H9 (cell line): ENCODE data around the gene UPF3A. TPM values are rescaled to one million over a fixed set of nuclear protein-coding genes. Genes with fewer than 3 reads are reported as not detected.

Source experiments
- DNase-seq: peaks from one replicate; pipeline ENCODE4 v3.0.0-alpha.2; 2017
- H2AFZ ChIP-seq: one replicate; pipeline ENCODE4 v1.6.1; 2013; ENCODE audit warnings: mild to moderate bottlenecking, low read length, control low read depth, moderate library complexity
- H2AK5ac ChIP-seq: 2 replicates; pipeline ENCODE4 v1.6.1; 2013; ENCODE audit warnings: low read length, control low read depth, mixed read lengths; ENCODE audit not compliant: insufficient read length
- H2BK120ac ChIP-seq: one replicate; pipeline ENCODE4 v1.6.1; 2013; ENCODE audit warnings: low read depth, mild to moderate bottlenecking, low read length, control low read depth, inconsistent platforms; ENCODE audit not compliant: poor library complexity, severe bottlenecking
- H2BK12ac ChIP-seq: 2 replicates; pipeline ENCODE4 v1.6.1; 2013; ENCODE audit warnings: low read length, control low read depth, mixed read lengths, low read depth; ENCODE audit not compliant: insufficient read length
- H2BK15ac ChIP-seq: 2 replicates; pipeline ENCODE4 v1.6.1; 2013; ENCODE audit warnings: low read depth, low read length, control low read depth
- H2BK20ac ChIP-seq: one replicate; pipeline ENCODE4 v1.6.1; 2013; ENCODE audit warnings: low read depth, mild to moderate bottlenecking, low read length, control low read depth, inconsistent platforms; ENCODE audit not compliant: poor library complexity, severe bottlenecking
- H2BK5ac ChIP-seq: 2 replicates; pipeline ENCODE4 v1.6.1; 2013; ENCODE audit warnings: low read length, control low read depth, mixed read lengths; ENCODE audit not compliant: insufficient read length
- H3K14ac ChIP-seq: 2 replicates; pipeline ENCODE4 v1.6.1; 2013; ENCODE audit warnings: low read length, control low read depth; ENCODE audit not compliant: insufficient read depth
- H3K18ac ChIP-seq: 2 replicates; pipeline ENCODE4 v1.6.1; 2013; ENCODE audit warnings: low read depth, mild to moderate bottlenecking, mixed read lengths, low read length, control low read depth; ENCODE audit not compliant: insufficient read length
- H3K23ac ChIP-seq: 2 replicates; pipeline ENCODE4 v1.6.1; 2013; ENCODE audit warnings: low read length, control low read depth, mixed read lengths, low read depth; ENCODE audit not compliant: insufficient read length
- H3K23me2 ChIP-seq: 2 replicates; pipeline ENCODE4 v1.6.1; 2013; ENCODE audit warnings: low read depth, mild to moderate bottlenecking, mixed read lengths, low read length, control low read depth; ENCODE audit not compliant: insufficient read length, poor library complexity, severe bottlenecking
- H3K27ac ChIP-seq: 2 replicates; pipeline ENCODE4 v1.5.1; 2013; ENCODE audit warnings: low read length, control low read depth, mixed read lengths, low read depth; ENCODE audit not compliant: insufficient read length
- H3K27me3 ChIP-seq: 2 replicates; pipeline ENCODE4 v1.6.1; 2013; ENCODE audit warnings: low read length, control low read depth, inconsistent platforms; ENCODE audit not compliant: insufficient read depth
- H3K4ac ChIP-seq: 2 replicates; pipeline ENCODE4 v1.6.1; 2013; ENCODE audit warnings: low read depth, mild to moderate bottlenecking, control low read depth, inconsistent platforms, low read length, moderate library complexity
- H3K4me1 ChIP-seq: 2 replicates; pipeline ENCODE4 v1.6.1; 2013; ENCODE audit warnings: low read length, control low read depth, inconsistent platforms; ENCODE audit not compliant: insufficient read depth
- H3K4me2 ChIP-seq: 2 replicates; pipeline ENCODE4 v1.6.1; 2013; ENCODE audit warnings: low read length, control low read depth, mixed read lengths; ENCODE audit not compliant: insufficient read length, insufficient read depth
- H3K56ac ChIP-seq: 2 replicates; pipeline ENCODE4 v1.6.1; 2013; ENCODE audit warnings: low read depth, mild to moderate bottlenecking, mixed read lengths, low read length, control low read depth; ENCODE audit not compliant: insufficient read length
- H3K79me1 ChIP-seq: 2 replicates; pipeline ENCODE4 v1.6.1; 2013; ENCODE audit warnings: low read depth, mild to moderate bottlenecking, moderate library complexity, low read length, control low read depth, inconsistent platforms; ENCODE audit not compliant: insufficient read depth, poor library complexity, severe bottlenecking
- H3K79me2 ChIP-seq: 2 replicates; pipeline ENCODE4 v1.6.1; 2013; ENCODE audit warnings: low read length, control low read depth, inconsistent platforms; ENCODE audit not compliant: insufficient read depth
- H3K9ac ChIP-seq: 2 replicates; pipeline ENCODE4 v1.6.1; 2013; ENCODE audit warnings: low read length, control low read depth, mixed read lengths; ENCODE audit not compliant: insufficient read length; ENCODE audit errors: extremely low read depth
- H3K9me3 ChIP-seq: one replicate; pipeline ENCODE4 v1.6.1; 2013; ENCODE audit warnings: low read depth, low read length, inconsistent platforms; ENCODE audit not compliant: control insufficient read depth
- H3T11ph ChIP-seq: one replicate; pipeline ENCODE4 v1.6.1; 2013; ENCODE audit warnings: mild to moderate bottlenecking, low read length, control low read depth, inconsistent platforms
- H4K20me1 ChIP-seq: one replicate; pipeline ENCODE4 v1.6.1; 2013; ENCODE audit not compliant: control insufficient read depth, insufficient read length, insufficient read depth
- H4K5ac ChIP-seq: 2 replicates; pipeline ENCODE4 v1.6.1; 2013; ENCODE audit warnings: low read depth, mild to moderate bottlenecking, mixed read lengths, low read length, control low read depth; ENCODE audit not compliant: insufficient read length
- H4K8ac ChIP-seq: replicated peaks from 2 replicates; pipeline ENCODE4 v1.6.1; 2013; ENCODE audit warnings: low read length, control low read depth, mixed read lengths, low read depth; ENCODE audit not compliant: insufficient read length
- H4K91ac ChIP-seq: 2 replicates; pipeline ENCODE4 v1.6.1; 2013; ENCODE audit warnings: low read depth, mild to moderate bottlenecking, moderate library complexity, mixed read lengths, low read length, control low read depth; ENCODE audit not compliant: insufficient read length
- H3K27ac Mint-ChIP-seq, 3 experiments: 2 replicates in 2 of 3; 3 replicates in 1 of 3; pipeline ENCODE4 v1.8.0; 2020 to 2021; ENCODE audit warnings: mixed read lengths in 3 of 3, mild to moderate bottlenecking in 1 of 3, moderate library complexity in 1 of 3
- H3K27me3 Mint-ChIP-seq: 2 replicates; pipeline ENCODE4 v1.8.0; 2021; ENCODE audit warnings: low read depth, mild to moderate bottlenecking, moderate library complexity, mixed read lengths
- H3K36me3 Mint-ChIP-seq, 3 experiments: 2 replicates in 2 of 3; 3 replicates in 1 of 3; pipeline ENCODE4 v1.8.0; 2020 to 2021; ENCODE audit warnings: low read depth in 3 of 3, mixed read lengths in 3 of 3; ENCODE audit not compliant: insufficient read depth in 1 of 3
- H3K4me1 Mint-ChIP-seq, 2 experiments: 2 replicates each; pipeline ENCODE4 v1.8.0; 2020; ENCODE audit warnings: mixed read lengths in 2 of 2
- H3K4me3 Mint-ChIP-seq, 2 experiments: 2 replicates in 1 of 2; 3 replicates in 1 of 2; pipeline ENCODE4 v1.8.0; 2020 to 2021; ENCODE audit warnings: mild to moderate bottlenecking in 2 of 2, mixed read lengths in 2 of 2, moderate library complexity in 1 of 2
- H3K9me3 Mint-ChIP-seq, 2 experiments: 2 replicates in 1 of 2; 3 replicates in 1 of 2; pipeline ENCODE4 v1.8.0; 2020; ENCODE audit warnings: mild to moderate bottlenecking in 2 of 2, mixed read lengths in 2 of 2, moderate library complexity in 1 of 2
- WGBS: extraction: QIAGEN DNeasy Blood & Tissue Kit; methylation state at CpG from one replicate; pipeline ENCODE4 v1.1.7; 2013; ENCODE audit warnings: missing lambda C conversion rate, low lambda C conversion rate, mixed read lengths; ENCODE audit not compliant: insufficient read length; ENCODE audit errors: extremely low coverage; 5-methylcytosine and 5-hydroxymethylcytosine counted together
- total RNA-seq: library from RNA; stranded (reverse); gene quantifications from 2 replicates; pipeline ENCODE4 v1.2.1, GENCODE V29; 2021
- TF ChIP-seq, protein P1 (sequence below): fragments of 200-600 bp; sonication (generic); conservative IDR thresholded peaks from 3 replicates; pipeline ENCODE4 v1.8.0; 2021; ENCODE audit warnings: antibody characterized with exemption, mild to moderate bottlenecking

Gene UPF3A
- total RNA-seq, 1 experiment from 2014 or later, result 81.8 TPM

DNA sequence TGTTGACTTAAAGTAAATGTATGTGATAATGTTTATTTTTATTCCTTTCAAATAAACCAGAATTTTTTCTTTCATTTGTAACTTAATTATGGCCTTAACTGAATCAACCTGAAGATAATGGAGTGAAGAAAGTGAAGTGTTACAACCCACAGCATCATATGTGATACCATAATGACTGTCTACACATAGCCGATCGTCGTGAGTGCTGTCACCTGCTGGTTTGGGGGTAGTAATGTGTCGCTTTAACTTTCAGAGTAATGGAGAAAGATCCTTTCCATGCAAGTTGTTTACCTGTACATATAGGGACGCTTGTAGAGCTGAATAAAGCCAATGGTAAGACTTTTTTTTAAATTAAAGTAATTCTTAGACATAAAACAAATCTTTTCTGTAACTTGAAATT is 36.8 kb upstream of the UPF3A start:
- Histone ChIP-seq H3K18ac (no peak overlapping the region), H2BK5ac (no peak overlapping the region), H3K14ac (no peak overlapping the region), H3K4ac (no peak overlapping the region), H2BK20ac (no peak overlapping the region), H3K79me1 (no peaks in the 10 kb centered on the region), H3K23ac (no peak overlapping the region), H3K4me2 (no peak overlapping the region), H3K79me2 (no peaks in the 10 kb centered on the region), H3K27me3 (no peaks in the 10 kb centered on the region), H2BK15ac (no peak overlapping the region), H4K8ac (no peak overlapping the region), H2BK120ac (no peak overlapping the region), H3K23me2 (no peaks in the 10 kb centered on the region), H4K5ac (no peak overlapping the region), H3K56ac (no peak overlapping the region), H3K27ac (no peak overlapping the region), H3K4me1 (no peaks in the 10 kb centered on the region; the same call in 1 of the 2 replicates), H2BK12ac (no peak overlapping the region), H4K91ac (no peak overlapping the region), H3T11ph (no peak overlapping the region), H2AFZ (no peak overlapping the region), H3K9ac (no peak overlapping the region), H4K20me1 (no peaks in the 10 kb centered on the region), H2AK5ac (no peak overlapping the region), H3K9me3 (no peaks in the 10 kb centered on the region)
- Mint-ChIP-seq H3K27me3 (peaks cover 1% of the 10 kb centered on the region; the same call in 1 of the 2 replicates), H3K36me3 (peaks cover 64 to 96% (median 90%) of the 10 kb centered on the region in 3 experiments), H3K9me3 (no peaks in the 10 kb centered on the region; a peak in 1 of 5 replicates), H3K27ac (no peak overlapping the region), H3K4me3 (no peak overlapping the region), H3K4me1 (peaks cover 11 to 13% of the 10 kb centered on the region in 2 experiments)
- TF ChIP-seq, protein P1, sequence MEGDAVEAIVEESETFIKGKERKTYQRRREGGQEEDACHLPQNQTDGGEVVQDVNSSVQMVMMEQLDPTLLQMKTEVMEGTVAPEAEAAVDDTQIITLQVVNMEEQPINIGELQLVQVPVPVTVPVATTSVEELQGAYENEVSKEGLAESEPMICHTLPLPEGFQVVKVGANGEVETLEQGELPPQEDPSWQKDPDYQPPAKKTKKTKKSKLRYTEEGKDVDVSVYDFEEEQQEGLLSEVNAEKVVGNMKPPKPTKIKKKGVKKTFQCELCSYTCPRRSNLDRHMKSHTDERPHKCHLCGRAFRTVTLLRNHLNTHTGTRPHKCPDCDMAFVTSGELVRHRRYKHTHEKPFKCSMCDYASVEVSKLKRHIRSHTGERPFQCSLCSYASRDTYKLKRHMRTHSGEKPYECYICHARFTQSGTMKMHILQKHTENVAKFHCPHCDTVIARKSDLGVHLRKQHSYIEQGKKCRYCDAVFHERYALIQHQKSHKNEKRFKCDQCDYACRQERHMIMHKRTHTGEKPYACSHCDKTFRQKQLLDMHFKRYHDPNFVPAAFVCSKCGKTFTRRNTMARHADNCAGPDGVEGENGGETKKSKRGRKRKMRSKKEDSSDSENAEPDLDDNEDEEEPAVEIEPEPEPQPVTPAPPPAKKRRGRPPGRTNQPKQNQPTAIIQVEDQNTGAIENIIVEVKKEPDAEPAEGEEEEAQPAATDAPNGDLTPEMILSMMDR, result no peak
- DNase-seq, result no peak
- no CpG with 5 or more reads among the region's 5 CpGs for WGBS
